ENCODE data around the gene ANAPC1. TPM values are rescaled to one million over a fixed set of nuclear protein-coding genes. Genes with fewer than 3 reads are reported as not detected.
A peak's percentile ranks its signal among the peaks of the same experiment; 100 is the strongest.
"Not testable (repeated sequence)": the region's sequence is repeated elsewhere in the genome, so short reads cannot be mapped to it uniquely, and the experiment has no call there.

ANAPC1 gene, protein sequence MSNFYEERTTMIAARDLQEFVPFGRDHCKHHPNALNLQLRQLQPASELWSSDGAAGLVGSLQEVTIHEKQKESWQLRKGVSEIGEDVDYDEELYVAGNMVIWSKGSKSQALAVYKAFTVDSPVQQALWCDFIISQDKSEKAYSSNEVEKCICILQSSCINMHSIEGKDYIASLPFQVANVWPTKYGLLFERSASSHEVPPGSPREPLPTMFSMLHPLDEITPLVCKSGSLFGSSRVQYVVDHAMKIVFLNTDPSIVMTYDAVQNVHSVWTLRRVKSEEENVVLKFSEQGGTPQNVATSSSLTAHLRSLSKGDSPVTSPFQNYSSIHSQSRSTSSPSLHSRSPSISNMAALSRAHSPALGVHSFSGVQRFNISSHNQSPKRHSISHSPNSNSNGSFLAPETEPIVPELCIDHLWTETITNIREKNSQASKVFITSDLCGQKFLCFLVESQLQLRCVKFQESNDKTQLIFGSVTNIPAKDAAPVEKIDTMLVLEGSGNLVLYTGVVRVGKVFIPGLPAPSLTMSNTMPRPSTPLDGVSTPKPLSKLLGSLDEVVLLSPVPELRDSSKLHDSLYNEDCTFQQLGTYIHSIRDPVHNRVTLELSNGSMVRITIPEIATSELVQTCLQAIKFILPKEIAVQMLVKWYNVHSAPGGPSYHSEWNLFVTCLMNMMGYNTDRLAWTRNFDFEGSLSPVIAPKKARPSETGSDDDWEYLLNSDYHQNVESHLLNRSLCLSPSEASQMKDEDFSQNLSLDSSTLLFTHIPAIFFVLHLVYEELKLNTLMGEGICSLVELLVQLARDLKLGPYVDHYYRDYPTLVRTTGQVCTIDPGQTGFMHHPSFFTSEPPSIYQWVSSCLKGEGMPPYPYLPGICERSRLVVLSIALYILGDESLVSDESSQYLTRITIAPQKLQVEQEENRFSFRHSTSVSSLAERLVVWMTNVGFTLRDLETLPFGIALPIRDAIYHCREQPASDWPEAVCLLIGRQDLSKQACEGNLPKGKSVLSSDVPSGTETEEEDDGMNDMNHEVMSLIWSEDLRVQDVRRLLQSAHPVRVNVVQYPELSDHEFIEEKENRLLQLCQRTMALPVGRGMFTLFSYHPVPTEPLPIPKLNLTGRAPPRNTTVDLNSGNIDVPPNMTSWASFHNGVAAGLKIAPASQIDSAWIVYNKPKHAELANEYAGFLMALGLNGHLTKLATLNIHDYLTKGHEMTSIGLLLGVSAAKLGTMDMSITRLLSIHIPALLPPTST (N-terminal part only)
- total RNA-seq (2014; rRNA removed; shearing (Covaris generic)): 43.4 and 57.0 TPM in 2 replicates

DNA sequence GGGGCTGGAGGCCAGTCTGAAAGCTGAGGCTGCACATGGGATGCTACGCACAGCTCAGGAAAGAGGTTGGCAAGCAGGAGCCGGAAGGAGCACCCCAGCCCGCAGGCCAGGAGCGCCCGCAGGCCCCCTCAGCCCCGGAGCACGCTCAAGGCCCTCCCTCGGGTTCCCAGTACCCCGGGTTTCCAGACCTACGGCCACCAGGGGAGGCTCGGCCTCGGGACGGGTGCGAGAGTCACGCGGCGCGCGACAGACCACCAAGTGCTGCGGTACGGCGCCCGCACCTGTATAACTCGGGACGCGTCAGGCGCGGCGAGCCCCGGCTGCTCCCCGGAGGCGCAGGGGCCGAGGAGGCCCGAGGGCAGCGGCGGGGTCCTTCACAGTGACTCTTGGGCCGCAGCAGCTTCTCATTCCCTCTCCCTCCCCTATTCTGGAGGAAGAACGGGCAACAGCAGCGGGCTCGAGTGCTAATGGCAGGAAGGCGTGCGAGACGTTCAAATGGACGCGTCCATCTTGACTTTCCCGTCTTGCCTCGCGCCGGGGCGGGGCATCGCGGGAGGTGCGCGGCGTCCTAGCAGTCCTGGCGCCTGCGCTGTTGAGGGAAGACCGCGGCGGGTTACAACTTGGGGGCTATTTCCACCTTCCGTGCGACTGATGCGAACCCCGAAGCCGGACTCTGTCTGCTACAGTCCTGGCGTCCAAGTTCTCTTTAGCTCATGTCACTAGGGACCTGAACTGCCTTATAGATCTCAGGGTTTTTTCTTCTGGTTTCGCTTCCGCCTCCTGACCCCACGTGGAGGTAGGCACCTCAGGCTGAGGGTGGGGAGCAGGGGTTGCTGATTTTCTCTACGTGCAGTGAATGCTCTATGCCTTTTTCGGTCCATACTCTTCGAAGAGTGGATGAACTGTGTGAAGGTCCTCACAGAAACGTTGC is at the start of gene ANAPC1:
Gene ANAPC1, minus strand, starts transcription at position 533 of the 931 bp plus-strand sequence. CDS start 3,368 bp downstream, outside the sequence.
- DNase-seq (ENCODE audit: low read depth): peak; percentile 81

DNA sequence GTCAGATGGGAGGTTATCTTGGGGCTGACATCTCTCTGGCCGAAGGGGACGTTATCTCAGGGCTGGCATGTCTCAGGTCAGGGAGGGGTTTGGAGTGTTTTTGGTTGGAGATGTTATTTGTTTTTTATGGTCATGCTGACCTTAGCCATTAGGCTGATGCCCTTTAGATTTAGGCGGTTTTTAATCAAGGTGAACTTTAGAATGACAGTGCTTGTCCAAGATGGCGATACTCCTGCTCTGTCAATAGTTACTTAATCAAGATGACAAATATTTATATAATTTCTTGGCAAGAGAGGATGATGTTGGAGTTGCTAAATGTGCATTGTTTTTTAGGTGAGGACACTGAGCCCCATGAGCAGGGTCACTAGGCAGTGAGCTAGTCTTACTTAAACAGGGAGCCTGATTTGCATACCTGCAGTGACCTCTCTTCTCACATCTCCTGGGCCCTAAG is 48.9 kb upstream of the ANAPC1 start:
- no peak for DNase-seq (ENCODE audit: low read depth)

DNA sequence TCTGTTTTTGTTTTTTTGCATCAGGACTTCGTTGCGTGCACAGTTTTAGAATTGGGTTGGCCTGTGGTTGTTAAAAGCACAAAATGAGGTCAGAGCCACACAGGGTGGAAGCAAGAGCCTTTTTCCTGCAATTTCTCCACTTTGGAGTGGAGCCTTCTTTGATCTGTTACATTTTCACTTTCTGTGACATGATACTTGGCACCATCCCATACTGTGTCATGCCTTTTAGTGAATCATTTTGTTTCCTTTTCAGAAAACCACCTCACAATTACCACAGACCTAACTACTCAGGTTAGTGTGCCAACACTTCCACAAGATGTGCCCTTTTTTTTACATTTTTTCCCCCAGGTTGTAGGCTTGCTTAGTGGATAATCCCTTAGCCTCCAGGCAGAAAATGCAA is 46.9 kb upstream of the ANAPC1 start:
- peak; percentile 94 for DNase-seq (ENCODE audit: low read depth)

DNA sequence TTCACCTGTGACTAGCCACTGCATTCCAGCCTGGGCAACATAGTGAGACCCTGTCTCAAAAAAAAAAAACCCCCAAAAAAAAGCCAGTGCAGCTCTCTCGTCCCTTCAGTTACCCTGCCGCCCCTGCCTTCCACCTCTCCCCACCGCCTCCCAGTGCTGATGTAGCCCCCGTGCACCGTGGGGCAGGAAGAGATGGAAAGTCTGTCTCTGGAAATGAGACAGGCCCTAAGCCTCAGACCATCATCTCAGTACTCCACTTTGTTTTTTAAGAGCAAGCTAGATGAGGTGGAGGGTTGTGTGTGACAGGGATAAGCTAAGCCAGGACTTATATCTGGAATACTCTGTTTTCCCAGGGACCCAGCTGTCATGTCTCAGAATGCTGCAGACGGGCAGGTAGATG is 46.4 kb upstream of the ANAPC1 start:
- no peak for DNase-seq (ENCODE audit: low read depth)

DNA sequence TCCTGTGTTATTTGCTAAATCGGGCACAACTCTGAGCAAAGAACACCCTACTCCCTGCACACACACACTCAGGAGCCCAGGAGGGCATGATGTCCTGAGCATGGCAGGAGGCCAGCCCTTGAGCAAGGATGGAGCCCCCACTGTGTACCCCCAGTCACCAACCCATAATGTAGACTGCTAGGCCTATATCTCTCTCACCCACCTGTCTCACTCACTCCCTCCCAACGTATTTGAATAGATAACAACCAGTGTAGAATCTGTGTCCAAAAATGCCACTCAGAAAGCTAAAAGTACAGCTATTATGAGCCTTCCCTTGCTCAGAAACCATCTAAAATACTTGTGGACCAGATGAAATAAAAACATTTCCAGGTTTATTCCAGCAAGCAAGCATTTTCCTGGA is 43.7 kb upstream of the ANAPC1 start:
- no peak for DNase-seq (ENCODE audit: low read depth)

DNA sequence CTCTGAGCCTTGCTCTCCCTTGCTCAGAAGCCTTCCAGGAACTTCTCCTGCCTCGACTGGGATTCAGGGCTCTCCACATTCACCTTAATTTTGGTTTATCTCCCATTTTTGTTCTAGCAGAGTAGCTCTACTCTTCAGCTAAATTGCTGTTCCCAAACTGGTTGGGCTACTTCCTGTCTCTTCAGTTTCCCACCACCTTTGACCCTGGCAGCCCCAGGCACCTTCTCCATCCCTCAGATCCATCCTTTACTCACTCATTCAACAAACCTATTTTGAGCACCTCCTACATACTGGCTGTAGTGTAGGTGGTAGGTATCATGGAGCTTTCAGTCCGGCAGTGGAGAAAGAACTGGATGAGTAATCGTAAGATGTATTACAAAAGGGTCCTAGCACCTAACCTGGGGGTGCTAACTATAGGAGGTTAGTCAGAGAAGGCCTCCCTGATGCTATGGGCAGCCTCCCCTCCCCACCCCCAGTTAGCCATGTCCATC is 40.7 kb upstream of the ANAPC1 start:
- no peak for DNase-seq (ENCODE audit: low read depth)

DNA sequence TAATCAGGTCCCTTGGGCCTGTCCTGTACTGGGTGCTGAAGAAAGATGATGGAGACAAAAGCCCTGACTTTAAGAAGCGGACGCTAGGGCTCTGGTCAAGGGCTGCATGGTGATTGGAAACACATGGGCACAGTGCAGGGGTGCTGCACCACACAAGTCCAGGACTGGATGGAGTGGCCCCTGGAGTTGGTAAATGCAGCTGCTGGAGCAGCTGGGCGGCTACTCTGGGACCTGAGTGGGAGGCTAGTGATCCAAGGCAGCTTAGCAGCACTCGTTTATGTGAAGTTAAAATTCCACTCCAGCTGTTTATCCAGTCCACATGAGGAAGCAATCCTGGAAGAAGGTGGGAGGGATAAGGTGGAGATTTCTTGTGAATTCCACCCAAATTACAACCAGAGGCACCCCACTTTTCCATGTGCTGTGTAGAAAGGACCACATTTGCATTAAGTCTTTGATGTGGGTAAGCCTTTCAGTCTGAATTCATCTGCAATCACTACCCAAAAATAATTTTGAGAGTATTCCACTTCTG is 39.3 kb upstream of the ANAPC1 start:
- DNase-seq (ENCODE audit: low read depth): peak; percentile 71

DNA sequence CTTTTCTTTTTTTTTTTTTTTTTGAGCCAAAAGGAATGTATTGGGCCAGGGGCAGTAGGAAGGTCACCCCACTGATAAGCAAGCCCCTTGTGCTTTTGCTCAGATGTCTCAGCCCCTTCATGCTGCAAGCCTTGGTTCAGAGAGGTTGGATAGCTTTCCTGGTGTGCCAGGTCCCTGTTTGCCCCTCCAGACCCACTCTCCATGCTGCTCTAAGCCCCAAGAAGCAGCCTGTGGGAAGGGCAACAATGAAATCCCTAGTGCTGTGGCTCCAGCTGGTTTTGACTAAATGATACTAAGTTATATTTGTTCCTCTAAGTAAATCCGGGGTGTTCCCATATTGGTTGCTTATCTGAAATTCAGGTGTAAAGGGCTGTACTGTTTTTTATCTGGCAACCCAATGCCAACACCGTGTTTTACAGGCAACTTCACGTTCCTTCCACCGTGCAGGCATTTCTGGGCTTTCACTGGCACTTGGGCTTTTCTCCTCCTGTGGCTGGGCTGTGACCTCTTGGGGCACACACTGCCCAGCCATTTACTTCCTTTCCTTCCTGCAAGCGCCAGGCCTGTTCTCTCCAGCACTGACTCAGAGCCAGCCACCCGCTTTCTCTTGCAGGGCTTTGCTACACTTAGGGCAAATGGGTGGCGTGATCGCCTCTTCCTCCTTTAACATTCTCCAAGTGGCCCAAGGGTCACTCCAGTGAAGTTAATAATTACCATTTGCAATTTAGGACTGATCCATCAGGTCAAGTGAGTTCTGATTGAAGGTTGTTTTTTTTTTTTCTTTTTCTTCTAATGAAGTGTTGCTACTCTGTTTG is 36.0 kb upstream of the ANAPC1 start:
- peak; percentile 49 for DNase-seq (ENCODE audit: low read depth)

DNA sequence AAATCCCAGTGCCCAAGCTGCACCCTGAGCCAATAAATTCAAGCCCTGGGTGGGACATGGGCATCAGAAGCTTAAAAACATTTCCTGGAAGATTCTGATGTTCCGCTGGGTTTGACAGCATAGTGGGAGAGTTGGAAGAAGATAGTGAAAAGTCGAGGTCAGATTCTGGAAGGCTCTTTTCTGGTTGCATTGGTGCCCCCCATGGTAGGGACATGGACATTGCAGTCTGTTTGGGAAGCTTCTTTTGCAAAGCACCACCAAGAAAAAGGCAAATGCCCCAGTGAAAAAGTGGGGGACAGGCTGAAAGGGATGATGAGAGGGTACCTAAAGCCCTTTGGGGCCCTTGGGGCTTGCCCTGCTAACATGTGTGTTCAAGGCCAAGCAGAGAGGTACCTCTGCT is 35.4 kb upstream of the ANAPC1 start:
- no peak for DNase-seq (ENCODE audit: low read depth)

DNA sequence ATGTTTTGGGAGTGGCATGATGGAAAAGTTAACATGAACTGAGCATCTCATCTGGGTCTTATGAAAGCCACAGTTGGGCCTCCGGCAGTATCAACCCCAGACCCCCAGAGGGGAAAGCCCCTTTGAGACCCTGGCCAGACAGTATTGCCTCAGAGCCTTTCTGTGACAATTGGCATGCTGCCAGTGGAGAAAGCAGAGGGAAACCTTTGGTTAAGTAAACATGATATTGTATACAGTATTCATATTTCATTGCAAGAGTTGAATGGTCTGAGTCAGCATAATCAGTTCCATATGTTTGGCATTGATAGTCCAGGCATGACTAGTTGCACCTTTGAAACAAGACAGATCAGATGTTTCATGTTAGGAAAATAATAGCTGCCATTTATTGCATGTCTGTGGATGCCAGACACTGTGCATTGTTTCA is 34.4 kb upstream of the ANAPC1 start:
- peak; percentile 76 for DNase-seq (ENCODE audit: low read depth)

DNA sequence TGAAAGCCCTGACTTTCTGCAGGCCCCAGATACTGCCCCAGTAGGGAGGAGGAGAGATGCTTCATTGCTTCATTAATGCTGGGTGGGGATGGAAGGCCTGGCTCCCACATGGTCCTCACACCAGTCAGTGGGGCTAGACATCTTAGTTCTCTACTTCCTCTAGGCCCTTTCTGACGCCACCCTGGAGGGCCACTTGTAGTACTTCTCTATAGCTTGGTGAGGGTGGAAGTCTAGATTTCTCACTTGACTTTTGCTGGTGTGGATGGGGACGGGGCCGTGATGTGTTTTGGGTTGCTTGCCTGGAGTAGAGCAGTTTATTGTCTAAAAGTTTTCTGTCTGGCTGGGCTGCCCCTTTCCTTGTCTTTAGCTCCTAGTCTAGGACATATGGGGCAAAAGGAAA is 33.1 kb upstream of the ANAPC1 start:
- no peak for DNase-seq (ENCODE audit: low read depth)

DNA sequence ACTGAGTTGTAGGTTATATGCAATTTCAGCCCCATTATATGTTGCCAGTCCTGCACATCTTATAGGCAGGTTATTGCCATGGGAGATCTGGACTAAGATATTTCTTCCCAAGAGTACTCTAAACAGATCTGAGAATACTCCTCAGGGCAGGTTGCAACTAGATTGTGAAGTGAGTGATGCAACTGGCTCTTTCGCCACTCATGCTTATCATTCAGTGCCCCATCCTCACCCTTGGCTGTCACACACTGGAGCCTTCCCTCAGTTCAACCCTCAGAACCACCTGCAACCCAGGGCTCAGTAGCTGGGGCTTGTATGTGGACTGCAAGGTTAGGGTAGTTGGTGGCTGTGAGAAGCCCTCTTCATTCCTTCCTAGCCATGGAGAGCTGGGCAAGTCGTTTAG is 28.6 kb upstream of the ANAPC1 start:
- no peak for DNase-seq (ENCODE audit: low read depth)

DNA sequence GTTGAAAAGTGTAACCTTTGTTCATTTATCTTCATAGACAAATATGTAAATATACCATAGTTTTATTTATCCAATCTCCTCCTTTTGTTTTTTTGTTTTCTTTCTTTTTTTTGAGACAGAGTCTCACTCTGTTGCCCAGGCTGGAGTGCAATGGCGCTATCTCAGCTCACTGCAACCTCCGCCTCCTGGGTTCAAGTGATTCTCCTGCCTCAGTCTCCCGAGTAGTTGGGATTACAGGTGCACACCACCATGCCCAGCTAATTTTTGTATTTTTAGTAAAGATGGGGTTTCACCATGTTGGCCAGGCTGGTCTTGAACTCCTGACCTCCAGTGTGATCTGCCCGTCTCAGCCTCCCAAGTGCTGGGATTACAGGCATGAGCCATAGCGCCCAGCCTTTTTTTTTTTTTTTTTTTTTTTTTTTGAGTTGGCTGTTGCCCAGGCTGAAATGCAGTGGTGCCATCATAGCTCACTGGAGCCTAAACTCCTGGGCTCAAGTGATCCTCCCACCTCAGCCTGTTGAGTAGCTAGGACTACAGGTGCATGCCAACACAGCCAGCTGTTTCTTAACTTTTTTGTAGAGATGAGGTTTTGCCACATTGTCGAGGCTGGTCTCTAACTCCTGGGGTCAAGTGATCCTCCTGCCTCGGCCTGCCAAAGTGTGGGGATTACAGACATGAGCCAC is 27.4 kb upstream of the ANAPC1 start:
- not testable (repeated sequence) for DNase-seq (ENCODE audit: low read depth)

DNA sequence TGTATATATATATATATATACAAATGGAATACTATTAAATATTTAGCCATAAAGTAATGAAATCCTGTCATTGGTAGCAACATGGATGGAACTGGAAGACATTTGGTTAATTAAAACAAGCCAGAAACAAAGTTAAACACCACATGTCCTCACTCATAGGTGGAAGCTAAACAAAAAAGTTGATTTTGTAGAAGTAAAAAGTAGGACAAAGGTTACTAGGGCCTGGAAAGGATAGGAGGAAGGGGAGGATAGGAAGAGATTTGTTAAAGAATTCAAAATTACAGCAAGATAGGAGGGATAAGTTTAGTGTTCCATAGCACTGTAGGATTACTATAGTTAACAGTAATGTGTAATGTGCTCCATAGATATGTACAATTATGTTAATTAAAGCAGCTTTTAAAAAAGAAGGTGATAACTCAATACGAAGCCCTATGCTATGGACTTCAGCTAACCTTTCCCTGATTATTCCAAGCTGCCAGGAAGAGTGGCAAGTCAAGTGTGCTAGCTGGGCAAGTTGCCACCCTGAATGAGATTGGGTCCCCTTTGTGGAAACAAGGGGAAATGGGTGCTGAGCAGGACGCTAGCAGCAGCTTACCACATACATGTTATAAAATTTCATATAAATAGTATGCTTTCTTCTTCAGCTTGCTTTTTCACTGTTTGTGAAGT is 26.8 kb upstream of the ANAPC1 start:
- no peak for DNase-seq (ENCODE audit: low read depth)

DNA sequence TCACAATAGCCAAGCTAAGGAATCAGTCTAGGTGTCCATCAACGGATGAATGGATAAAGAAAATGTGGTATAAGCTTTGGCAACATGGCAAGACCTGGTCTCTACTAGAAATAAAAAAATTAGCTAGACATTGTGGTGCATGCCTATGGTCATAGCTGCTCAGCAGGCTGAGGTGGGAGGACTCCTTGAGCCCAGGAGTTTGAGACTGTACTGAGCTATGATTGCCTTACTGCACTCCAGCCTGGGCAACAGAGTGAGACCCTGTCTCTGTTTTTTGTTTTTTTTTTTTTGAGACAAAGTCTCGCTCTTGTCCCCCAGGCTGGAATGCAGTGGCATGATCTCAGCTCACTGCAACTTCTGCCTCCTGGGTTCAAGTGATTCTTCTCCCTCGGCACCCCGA is 26.0 kb upstream of the ANAPC1 start:
- not testable (repeated sequence) for DNase-seq (ENCODE audit: low read depth)

DNA sequence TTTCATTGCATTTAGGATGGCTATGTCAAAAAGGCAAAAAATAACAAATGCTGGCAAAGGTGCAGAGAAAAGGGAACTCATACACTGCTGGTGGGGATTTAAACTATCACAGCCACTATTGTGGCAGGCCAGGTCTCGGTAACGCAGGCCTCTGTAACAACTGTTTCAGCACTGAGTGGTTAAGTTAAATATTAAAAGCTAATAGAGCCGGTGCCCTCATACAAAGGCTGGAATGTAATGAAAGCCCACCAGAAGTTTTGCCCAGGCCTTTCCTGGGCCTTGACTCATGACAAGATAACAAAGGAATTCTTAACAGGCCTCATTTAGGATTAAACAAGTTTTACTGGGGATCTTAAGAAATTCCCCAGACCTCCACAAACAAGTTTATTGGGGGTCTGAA is 25.1 kb upstream of the ANAPC1 start:
- DNase-seq (ENCODE audit: low read depth): no peak

DNA sequence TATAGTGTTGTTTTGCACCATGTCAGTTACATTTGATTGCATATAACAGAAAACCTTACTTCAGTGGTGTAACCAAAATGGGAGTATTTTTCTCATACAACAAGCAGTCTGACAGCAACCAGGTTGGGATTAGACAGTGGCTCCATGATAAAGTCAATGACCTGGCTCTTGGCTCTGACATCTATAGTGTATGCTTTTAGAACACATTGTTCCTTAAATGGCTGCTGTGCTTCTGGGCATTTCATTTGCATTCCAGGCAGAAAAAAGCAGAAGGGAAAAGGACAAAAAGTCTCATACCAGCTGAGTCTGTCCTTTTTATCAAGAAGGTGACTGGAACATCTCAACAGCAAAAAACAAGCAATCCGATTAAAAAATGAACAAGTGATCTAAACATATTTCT is 24.6 kb upstream of the ANAPC1 start:
- DNase-seq (ENCODE audit: low read depth): no peak

Data from RPMI7951 (cell line).